ENCODE results near the gene SHC3.

The SHC3 gene

DNA sequence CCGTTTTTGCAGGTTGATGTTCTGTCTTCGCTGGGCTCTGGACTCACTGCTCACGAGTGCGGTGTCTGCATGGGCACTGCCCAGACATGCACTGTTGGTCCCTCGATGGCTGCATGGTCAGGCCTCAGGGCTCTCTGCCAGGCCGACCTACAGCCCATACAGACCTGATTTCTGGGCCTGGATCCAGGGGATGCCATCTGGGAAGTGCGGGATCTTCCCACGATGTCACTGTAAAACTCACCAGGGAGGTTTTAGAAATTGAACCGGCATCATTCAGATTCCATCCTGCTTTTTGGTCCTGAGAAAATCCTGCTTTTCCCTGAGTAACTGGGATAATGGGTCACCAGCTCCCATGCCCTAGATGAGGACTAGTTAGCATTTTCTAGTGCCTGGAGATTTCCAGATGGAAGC is 178.2 kb downstream of the SHC3 start:
- TF ChIP-seq, protein P1, sequence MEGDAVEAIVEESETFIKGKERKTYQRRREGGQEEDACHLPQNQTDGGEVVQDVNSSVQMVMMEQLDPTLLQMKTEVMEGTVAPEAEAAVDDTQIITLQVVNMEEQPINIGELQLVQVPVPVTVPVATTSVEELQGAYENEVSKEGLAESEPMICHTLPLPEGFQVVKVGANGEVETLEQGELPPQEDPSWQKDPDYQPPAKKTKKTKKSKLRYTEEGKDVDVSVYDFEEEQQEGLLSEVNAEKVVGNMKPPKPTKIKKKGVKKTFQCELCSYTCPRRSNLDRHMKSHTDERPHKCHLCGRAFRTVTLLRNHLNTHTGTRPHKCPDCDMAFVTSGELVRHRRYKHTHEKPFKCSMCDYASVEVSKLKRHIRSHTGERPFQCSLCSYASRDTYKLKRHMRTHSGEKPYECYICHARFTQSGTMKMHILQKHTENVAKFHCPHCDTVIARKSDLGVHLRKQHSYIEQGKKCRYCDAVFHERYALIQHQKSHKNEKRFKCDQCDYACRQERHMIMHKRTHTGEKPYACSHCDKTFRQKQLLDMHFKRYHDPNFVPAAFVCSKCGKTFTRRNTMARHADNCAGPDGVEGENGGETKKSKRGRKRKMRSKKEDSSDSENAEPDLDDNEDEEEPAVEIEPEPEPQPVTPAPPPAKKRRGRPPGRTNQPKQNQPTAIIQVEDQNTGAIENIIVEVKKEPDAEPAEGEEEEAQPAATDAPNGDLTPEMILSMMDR (IDR thresholded peaks at IDR 0.05; ENCODE audit: extremely low read depth, insufficient read depth, missing control alignments): no peak
- in situ Hi-C loops (cut with MboI; ENCODE audit: low pct_unique_long_range_greater_than_20kb, low sequenced_read_pairs, unreplicated experiment): no loop called here
- DNase-seq (ENCODE audit: low spot score): no peak

DNA sequence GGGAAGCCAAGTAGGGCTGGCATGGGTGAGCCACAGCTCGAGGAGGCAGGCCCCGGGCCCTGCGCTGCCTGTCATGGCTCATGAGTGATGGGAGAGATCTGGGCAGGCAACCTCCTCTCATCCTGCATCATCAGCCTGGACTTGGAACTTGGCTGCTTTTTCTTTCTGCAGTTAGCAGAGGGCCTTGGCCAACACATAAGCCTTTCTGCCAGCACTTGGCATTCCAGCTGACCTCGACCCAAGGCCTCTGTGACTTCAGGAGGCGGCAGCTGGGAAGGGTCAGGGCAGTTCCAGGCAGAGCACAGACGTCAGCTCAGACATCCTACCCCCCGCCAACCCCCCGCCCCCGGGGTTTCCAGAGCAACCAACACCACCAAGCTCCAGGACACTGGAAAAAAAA is 179.7 kb downstream of the SHC3 start:
- in situ Hi-C loops (cut with MboI; ENCODE audit: low pct_unique_long_range_greater_than_20kb, low sequenced_read_pairs, unreplicated experiment): loop anchor here (10.0 kb wide), 1 partner anchor 404 kb away; no protein-coding TSS in a partner anchor
- TF ChIP-seq, protein P1 (IDR thresholded peaks at IDR 0.05; ENCODE audit: extremely low read depth, insufficient read depth, missing control alignments): no peak
- no peak for DNase-seq (ENCODE audit: low spot score)

DNA sequence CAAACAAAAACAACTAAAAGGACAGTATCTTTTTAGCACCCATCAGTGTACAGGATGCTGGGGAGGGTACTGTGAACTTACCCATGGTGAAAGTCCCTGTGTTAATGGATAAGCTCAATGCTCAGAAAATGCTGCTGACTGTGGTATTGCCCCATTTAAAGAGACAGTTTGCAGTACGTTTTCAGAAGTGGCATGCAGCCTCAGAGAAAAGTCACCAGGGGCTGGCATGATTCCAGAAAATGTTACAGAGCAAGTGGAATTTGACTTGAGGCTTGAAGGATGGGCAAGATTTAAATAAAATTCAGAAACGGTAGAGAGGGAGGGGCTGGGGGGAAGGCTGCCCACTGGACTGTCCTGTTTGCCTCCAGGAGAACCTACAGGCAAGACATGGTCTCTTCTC is 180.1 kb downstream of the SHC3 start:
- in situ Hi-C loops (cut with MboI; ENCODE audit: low pct_unique_long_range_greater_than_20kb, low sequenced_read_pairs, unreplicated experiment): loop anchor here (10.0 kb wide), 1 partner anchor 404 kb away; no protein-coding TSS in a partner anchor
- TF ChIP-seq, protein P1 (IDR thresholded peaks at IDR 0.05; ENCODE audit: extremely low read depth, insufficient read depth, missing control alignments): no peak
- no peak for DNase-seq (ENCODE audit: low spot score)

DNA sequence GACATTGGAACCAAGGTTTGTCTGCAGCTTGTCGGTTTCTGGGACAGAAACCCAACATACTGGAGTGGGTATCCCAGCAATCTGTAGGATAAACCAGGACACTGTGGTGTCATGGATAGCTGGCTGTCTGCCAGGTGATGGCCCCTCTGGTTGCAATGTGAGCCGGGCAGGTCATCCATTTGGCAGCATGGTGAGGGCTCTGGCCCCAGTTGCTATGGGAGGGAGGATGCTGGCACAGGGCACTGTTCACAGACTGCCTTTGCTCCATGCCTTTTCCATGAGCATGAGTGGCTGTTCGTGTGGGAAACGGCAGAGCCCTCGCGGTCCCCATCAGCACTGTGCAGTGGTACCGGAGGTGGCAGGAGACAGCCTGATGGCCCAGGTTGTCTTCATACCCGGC is 181.0 kb downstream of the SHC3 start:
- in situ Hi-C loops (cut with MboI; ENCODE audit: low pct_unique_long_range_greater_than_20kb, low sequenced_read_pairs, unreplicated experiment): loop anchor here (10.0 kb wide), 1 partner anchor 403 kb away; no protein-coding TSS in a partner anchor
- DNase-seq (ENCODE audit: low spot score): no peak
- TF ChIP-seq, protein P1 (IDR thresholded peaks at IDR 0.05; ENCODE audit: extremely low read depth, insufficient read depth, missing control alignments): no peak

DNA sequence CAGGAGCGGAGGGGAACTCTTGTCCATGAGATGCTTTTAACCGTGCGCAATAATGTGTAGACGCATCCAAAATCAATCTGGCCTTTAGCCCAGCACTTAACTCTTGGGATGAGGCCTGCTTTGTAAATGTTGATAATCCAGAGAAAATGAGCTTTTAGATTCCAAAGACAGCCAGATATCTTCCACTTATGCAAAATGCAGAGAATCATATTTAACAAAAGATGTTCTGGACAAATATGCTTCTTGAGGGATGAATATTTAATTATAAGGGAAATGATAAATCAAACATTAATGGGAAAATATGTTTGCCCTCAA is 181.7 kb downstream of the SHC3 start:
- TF ChIP-seq, protein P1 (IDR thresholded peaks at IDR 0.05; ENCODE audit: extremely low read depth, insufficient read depth, missing control alignments): no peak
- in situ Hi-C loops (cut with MboI; ENCODE audit: low pct_unique_long_range_greater_than_20kb, low sequenced_read_pairs, unreplicated experiment): loop anchor here (10.0 kb wide), 1 partner anchor 402 kb away; no protein-coding TSS in a partner anchor
- DNase-seq (ENCODE audit: low spot score): no peak

DNA sequence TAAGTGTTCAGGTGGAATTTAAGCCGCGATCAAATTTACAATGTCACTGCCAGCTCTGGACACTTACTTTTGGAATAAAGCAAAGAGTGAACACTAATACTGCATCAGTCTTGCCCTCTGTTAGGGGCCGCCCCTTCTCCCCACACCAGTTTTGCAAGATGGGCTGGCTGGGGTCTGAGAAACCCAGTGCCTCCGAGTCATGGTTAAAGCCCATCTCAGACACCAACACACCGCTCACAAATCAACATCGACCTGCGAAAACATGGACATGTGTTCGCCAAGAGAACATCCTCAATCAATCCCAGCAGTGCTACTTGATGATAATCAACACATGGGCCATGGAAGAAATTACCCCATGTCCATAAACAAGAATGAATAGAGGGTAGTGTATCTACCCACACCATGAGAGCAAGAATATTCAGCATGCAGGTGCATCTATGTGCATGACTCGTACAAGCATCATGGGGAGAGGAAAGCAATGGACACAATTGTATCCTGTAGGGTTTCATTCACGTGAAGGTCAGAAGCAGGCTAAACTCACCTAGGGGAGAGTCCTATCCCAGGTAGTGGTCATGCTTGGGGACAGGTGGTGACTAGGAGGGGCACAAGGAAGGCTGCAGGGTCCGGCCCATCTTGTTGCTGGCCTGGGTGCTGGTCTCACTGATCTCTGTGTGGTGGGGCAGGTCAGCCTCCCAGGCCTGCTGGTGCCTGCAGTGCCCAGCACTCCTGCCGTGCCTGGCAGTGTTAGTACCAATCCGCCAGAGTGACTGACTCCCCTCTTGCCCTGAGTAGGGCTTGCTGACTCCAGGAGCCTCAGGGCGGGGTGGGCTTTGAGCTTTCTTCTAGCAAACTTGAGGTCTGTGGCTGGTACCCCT is 182.3 kb downstream of the SHC3 start:
- in situ Hi-C loops (cut with MboI; ENCODE audit: low pct_unique_long_range_greater_than_20kb, low sequenced_read_pairs, unreplicated experiment): loop anchor here (10.0 kb wide), 1 partner anchor 401 kb away; no protein-coding TSS in a partner anchor
- no peak for DNase-seq (ENCODE audit: low spot score)
- TF ChIP-seq, protein P1 (IDR thresholded peaks at IDR 0.05; ENCODE audit: extremely low read depth, insufficient read depth, missing control alignments): no peak

Measured in GM13977 (cell line).